Fibroblast of pulmonary artery (primary cell): ENCODE measurements around the gene ZBTB7A.

Experiments
- DNase-seq: peaks from one replicate; pipeline ENCODE4 v3.0.0-alpha.2; 2010; ENCODE audit warnings: low read depth
- H3K4me3 ChIP-seq: replicated peaks from 2 replicates; pipeline ENCODE4 v1.5.1; 2011; ENCODE audit warnings: low read depth, mild to moderate bottlenecking, control low read depth, low read length, moderate library complexity
- CTCF ChIP-seq: IDR thresholded peaks from 2 replicates; pipeline ENCODE4 v1.5.1; 2011; ENCODE audit warnings: mild to moderate bottlenecking, control low read depth, low read length, inconsistent platforms; ENCODE audit errors: missing control alignments

Gene ZBTB7A

DNA sequence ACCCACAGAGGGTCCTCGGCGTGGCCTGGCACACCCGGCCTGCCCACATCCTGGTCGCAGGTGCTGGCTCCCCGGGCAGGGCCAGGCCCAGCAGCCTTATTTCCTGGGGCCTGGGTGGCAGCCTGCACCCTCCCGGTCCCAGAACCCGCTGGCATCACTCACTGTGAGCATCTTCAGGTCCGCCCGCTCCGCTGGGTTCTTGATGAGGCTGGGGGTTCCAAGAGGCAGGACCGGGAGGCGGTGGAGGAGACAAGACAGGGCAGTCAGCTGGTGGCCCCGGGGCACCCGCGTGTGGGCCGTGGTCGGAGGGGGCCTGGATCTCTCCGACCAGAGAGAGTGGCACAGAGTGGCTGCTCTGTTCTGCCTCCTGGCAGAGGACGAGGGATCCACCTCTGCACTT lies 27.6 kb upstream of the ZBTB7A start:
- TF ChIP-seq CTCF, result no peak
- H3K4me3 ChIP-seq, result no peak overlapping the region
- DNase-seq, result no peak

- no peak overlapping the region for H3K4me3 ChIP-seq
- TF ChIP-seq CTCF, result no peak
- no peak for DNase-seq
Observed at GRCh38 chr19:4093643-4094175, 27.0 kb upstream of the ZBTB7A start.

DNA sequence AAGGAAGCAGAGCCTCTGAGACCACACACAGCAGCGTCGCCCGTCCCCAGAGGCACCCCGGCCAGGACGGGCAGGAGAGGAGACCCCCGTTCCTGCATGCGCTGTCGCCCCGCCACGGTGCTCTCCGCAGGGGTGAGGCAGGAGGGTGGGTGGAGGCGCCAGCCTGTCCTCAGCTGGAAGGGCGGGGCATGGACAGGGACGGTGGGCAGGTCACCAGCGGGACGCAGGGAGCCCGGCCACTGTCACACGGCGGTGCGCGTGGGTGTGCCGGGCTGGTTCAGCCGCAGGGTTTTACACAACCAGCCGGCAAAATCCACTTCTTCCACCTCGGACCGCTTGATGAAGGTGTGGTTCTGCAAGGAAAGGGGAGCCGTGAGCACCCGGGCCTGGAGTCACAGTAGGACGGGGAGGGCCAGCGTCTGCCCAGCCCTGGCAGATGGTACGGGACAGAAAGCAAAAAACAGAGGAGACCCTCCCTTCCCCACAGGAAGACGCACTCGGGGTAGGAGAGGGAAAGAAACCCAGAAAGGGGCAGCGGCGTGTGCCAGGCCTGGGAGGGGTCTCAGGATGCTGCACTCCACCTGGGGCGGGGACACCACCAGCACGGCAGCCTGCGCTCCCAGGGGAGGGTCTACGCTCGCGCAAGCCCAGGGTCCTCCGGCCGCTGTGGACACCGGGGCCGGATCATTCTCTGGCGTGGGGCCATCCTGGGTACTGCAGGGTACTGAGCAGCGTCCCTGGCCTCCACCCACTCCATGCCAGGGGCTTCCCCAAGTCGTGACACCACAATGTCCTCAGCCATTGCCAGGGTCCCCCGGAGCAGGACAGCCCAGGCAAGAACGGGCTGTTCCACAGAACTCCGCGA lies 23.9 kb upstream of the ZBTB7A start:
- DNase-seq, result no peak
- H3K4me3 ChIP-seq, result no peak overlapping the region
- TF ChIP-seq CTCF, result no peak

- no peak for DNase-seq
- H3K4me3 ChIP-seq, result no peak overlapping the region
- no peak for TF ChIP-seq CTCF
Observed at GRCh38 chr19:4089946-4090345, 23.2 kb upstream of the ZBTB7A start.

DNA sequence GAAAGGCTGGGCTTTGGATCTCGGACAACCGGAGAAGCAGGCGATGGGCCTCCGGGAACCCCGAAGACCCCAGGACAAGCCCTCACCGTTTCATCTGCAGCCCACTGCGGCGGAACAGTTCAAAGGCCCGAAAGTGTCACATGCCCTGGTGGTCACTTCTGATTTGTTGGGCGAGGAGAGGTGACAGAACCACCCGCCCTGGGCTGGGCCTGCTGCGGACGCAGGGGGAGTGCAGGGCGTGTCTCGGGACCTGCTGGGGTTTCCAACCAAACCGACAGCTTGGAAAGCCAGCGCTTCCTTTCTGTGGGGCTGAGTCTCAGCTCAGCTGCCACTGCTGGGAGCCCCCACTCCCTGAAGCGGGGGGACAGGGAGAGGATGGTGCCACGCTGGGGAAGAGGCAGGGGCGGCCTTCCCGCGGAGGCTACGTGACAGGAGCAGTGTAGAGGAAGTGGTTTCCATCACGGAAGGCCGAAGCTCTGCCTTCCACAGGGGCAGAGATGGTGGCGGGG lies 22.8 kb upstream of the ZBTB7A start:
- no peak overlapping the region for H3K4me3 ChIP-seq
- TF ChIP-seq CTCF, result no peak
- DNase-seq, result no peak

DNA sequence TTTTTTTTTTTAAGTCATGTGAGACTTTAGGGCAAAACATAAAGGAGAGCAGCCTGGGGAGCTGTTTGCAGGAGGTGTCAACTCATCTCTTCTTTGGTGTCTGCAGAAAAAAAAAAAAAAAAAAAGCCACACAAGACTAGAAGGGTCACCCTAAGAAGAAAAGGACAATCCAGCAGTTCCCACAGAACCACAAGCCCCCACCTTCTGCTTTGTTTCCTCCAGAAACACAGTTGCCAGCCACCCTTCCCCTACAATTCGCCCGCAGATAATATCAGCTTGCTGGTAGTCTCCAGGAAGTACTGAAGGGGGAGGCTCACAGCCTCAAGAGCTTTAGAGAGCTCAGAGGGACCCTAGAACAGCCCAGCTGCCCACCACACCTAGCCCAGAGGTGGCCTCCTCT lies 22.3 kb upstream of the ZBTB7A start:
- no peak for TF ChIP-seq CTCF
- H3K4me3 ChIP-seq, result no peak overlapping the region
- DNase-seq, result no peak
